GM12878 (cell line): Measurements from ENCODE around the gene ACOT6. TPM values are rescaled to one million over a fixed set of nuclear protein-coding genes. Genes with fewer than 3 reads are reported as not detected.
"Not testable (repeated sequence)": the region's sequence is repeated elsewhere in the genome, so short reads cannot be mapped to it uniquely, and the experiment has no call there.

Experiments used
- ATAC-seq: fragments of 200-7000 bp; cut with Tn5 transposase; 3 replicates; pipeline ENCODE4 v1.9.1; 2020; ENCODE audit warnings: mild to moderate bottlenecking, moderate library complexity
- BruUV-seq: library from RNA; stranded (reverse); fragments of 400-500 nt; replicated peaks from 2 replicates; lab custom pipeline; 2021; lab: Mats Ljungman, UMichigan
- CTCF ChIA-PET: fragments of 300-600 bp; sonication (Branson Sonifier 250); formaldehyde crosslinking; extraction: SDS; loops from one replicate; lab custom pipeline; 2021; ENCODE audit warnings: inconsistent platforms; lab: Yijun Ruan, JAX
- POLR2A ChIA-PET: fragments of 350-600 bp; formaldehyde crosslinking; extraction: SDS; loops from one replicate; lab custom pipeline; 2021; ENCODE audit warnings: inconsistent platforms; lab: Charles Lee
- RAD21 ChIA-PET: fragments of 300-600 bp; sonication (Branson Sonifier 250); formaldehyde crosslinking; loops from one replicate; lab custom pipeline; 2023; ENCODE audit warnings: antibody characterized with exemption; ENCODE audit not compliant: unreplicated experiment; lab: Charles Lee
- SMC1A ChIA-PET: fragments of 300-600 bp; sonication (Branson Sonifier 250); formaldehyde crosslinking; loops from one replicate; lab custom pipeline; 2023; ENCODE audit not compliant: unreplicated experiment, uncharacterized antibody; lab: Charles Lee
- DNase-seq: peaks from one replicate; pipeline ENCODE4 v3.0.0-alpha.2; 2011; ENCODE audit warnings: low read depth, low spot score
- FAIRE-seq: peaks from 3 replicates; lab custom pipeline; 2011; peaks lifted over from hg19 to GRCh38; lab: Jason Lieb, UNC
- H2AFZ ChIP-seq: 2 replicates; pipeline ENCODE4 v1.6.0; 2011; ENCODE audit warnings: low read depth, low read length, control low read depth; ENCODE audit not compliant: control insufficient read depth
- H3K27ac ChIP-seq: 2 replicates; pipeline ENCODE4 v1.5.1; 2011; ENCODE audit warnings: control low read depth; ENCODE audit not compliant: control insufficient read depth, insufficient read depth
- H3K27me3 ChIP-seq, 2 experiments: replicated peaks in 1 of 2; 2 replicates each; pipeline versions ENCODE4 v1.6.0 to v1.6.1; 2011; ENCODE audit warnings: low read length in 1 of 2; ENCODE audit not compliant: control insufficient read depth in 2 of 2, insufficient read depth in 2 of 2
- H3K36me3 ChIP-seq, 2 experiments: 2 replicates each; pipeline ENCODE4 v1.5.1; 2011; ENCODE audit warnings: low read length in 1 of 2; ENCODE audit not compliant: control insufficient read depth in 2 of 2, insufficient read depth in 2 of 2
- H3K4me1 ChIP-seq: 2 replicates; pipeline ENCODE4 v1.6.1; 2011; ENCODE audit warnings: mild to moderate bottlenecking, low read length, moderate library complexity, mixed read lengths; ENCODE audit not compliant: control insufficient read depth, insufficient read depth
- H3K4me2 ChIP-seq: 2 replicates; pipeline ENCODE4 v1.6.0; 2011; ENCODE audit warnings: control low read depth; ENCODE audit not compliant: control insufficient read depth, insufficient read depth
- H3K4me3 ChIP-seq: fragments of 200-600 bp; sonication (generic); 2 replicates; pipeline ENCODE4 v1.5.1; 2016
- H3K79me2 ChIP-seq: 2 replicates; pipeline ENCODE4 v1.6.0; 2011; ENCODE audit warnings: low read length; ENCODE audit not compliant: control insufficient read depth, insufficient read depth
- H3K9ac ChIP-seq: 2 replicates; pipeline ENCODE4 v1.8.0; 2011; ENCODE audit warnings: low read length, control low read depth, mixed read lengths; ENCODE audit not compliant: control insufficient read depth, insufficient read depth
- H3K9me3 ChIP-seq: replicated peaks from 3 replicates; pipeline ENCODE4 v1.5.1; 2011; ENCODE audit warnings: mild to moderate bottlenecking, low read length; ENCODE audit not compliant: control insufficient read depth, insufficient read depth
- H4K20me1 ChIP-seq: 2 replicates; pipeline ENCODE4 v1.6.0; 2011; ENCODE audit not compliant: control insufficient read depth, insufficient read depth
- BHLHE40 ChIP-seq, 2 experiments: fragments of 450-650 bp in 1 of 2; IDR thresholded peaks; 2 replicates each; pipeline ENCODE4 v1.6.1; 2011 to 2017; ENCODE audit warnings: low read depth in 2 of 2, borderline replicate concordance in 1 of 2, improper control_type of control experiment in 1 of 2, low read length in 1 of 2, mild to moderate bottlenecking in 1 of 2
- RAD21 ChIP-seq: IDR thresholded peaks from 2 replicates; pipeline ENCODE4 v1.6.1; 2011; ENCODE audit warnings: mild to moderate bottlenecking, low read depth, low read length, moderate library complexity; ENCODE audit not compliant: insufficient read depth
- SMC3 ChIP-seq: IDR thresholded peaks from 2 replicates; pipeline ENCODE4 v1.6.1; 2011; ENCODE audit warnings: low read length, improper control_type of control experiment, borderline replicate concordance
- YY1 ChIP-seq: IDR thresholded peaks from 2 replicates; pipeline ENCODE4 v1.6.1; 2011; ENCODE audit warnings: low read depth, mild to moderate bottlenecking, low read length
- ZNF384 ChIP-seq: IDR thresholded peaks from 2 replicates; pipeline ENCODE4 v1.6.1; 2012; ENCODE audit warnings: low read depth, mild to moderate bottlenecking, low read length, improper control_type of control experiment, borderline replicate concordance
- WGBS: methylation state at CpG from one replicate; pipeline ENCODE4 v1.1.6; 2016; ENCODE audit warnings: low lambda C conversion rate; ENCODE audit not compliant: insufficient replicate concordance, insufficient coverage; ENCODE audit errors: missing lambda C conversion rate; 5-methylcytosine and 5-hydroxymethylcytosine counted together
- in situ Hi-C: fragments of 300-500 bp; cut with MboI; formaldehyde crosslinking; loops from 9 replicates; pipeline ENCODE4 v1.14.3; 2018; ENCODE audit warnings: mixed read lengths
- intact Hi-C: fragments of 100-400 bp; cut with micrococcal nuclease; formaldehyde crosslinking; loops from one replicate; pipeline ENCODE4 v1.14.2; 2022; ENCODE audit not compliant: unreplicated experiment
- polyA plus RNA-seq, 11 experiments: library from polyadenylated mRNA; depleted of rRNA in 4 of 11; unstranded in 6 of 11; stranded (reverse) in 5 of 11; fragments of >200 nt; fragmentation: Nextera tagmentation in 4 of 11; fragmentation: Illumina TruSeq in 1 of 11; extraction: Ambion mirVana in 4 of 11; extraction: Trizol in 1 of 11; gene quantifications; 1 replicate in 1 of 11; 2 replicates in 10 of 11; pipeline versions ENCODE4 v1.2.1 to v1.2.3, GENCODE V29; 2011 to 2016; ENCODE audit warnings: inconsistent platforms in 2 of 11, missing spikeins in 2 of 11, low read depth in 1 of 11
- total RNA-seq, 4 experiments: library from RNA; depleted of rRNA in 3 of 4; stranded (reverse); fragments of >200 nt in 3 of 4; fragmentation: Illumina TruSeq in 1 of 4; extraction: Trizol in 1 of 4; gene quantifications; 2 replicates each; pipeline versions ENCODE4 v1.2.1 to v1.2.3, GENCODE V29; 2013 to 2021
- TF ChIP-seq, protein P1 (sequence below), 3 experiments: IDR thresholded peaks in 2 of 3; conservative IDR thresholded peaks in 1 of 3; 2 replicates each; pipeline ENCODE4 v1.5.1; 2011; ENCODE audit warnings: low read depth in 3 of 3, low read length in 3 of 3, mild to moderate bottlenecking in 3 of 3, control low read depth in 2 of 3, moderate library complexity in 2 of 3, inconsistent platforms in 1 of 3, mixed read lengths in 1 of 3; ENCODE audit not compliant: control insufficient read depth in 2 of 3, insufficient read depth in 1 of 3; ENCODE audit errors: extremely low read depth in 1 of 3

ACOT6 gene
- total and polyA plus RNA-seq, 10 of the 15 experiments (the other 5 are each of a cell fraction or from before 2014, with no cell fraction given), result not detected

DNA sequence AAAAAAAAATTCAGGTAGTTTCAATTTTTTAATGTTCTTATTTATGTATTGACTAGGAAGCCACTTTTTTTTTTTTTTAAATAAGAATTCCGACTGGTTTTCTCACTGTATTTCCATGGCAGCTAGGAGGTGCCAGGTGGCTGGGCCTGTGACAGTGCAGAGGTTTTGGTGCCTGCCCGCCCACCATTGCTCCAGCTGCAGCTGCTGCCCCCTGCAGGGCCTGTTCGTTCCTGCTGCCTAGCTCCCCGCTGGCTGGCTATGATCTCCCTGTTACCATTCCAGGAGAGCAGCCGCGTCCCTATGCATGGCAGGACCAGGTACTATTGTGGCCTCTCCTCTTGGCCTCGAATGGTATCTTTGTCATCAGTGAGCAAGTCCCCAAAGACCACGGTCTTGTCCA lies 41.4 kb upstream of the ACOT6 start:
- intact Hi-C loops, H2AFZ ChIP-seq, H3K27ac ChIP-seq, H3K4me1 ChIP-seq, H4K20me1 ChIP-seq, H3K4me3 ChIP-seq, H3K27me3 ChIP-seq, DNase-seq, H3K9ac ChIP-seq, H3K9me3 ChIP-seq, H3K36me3 ChIP-seq, BruUV-seq, H3K79me2 ChIP-seq, in situ Hi-C loops: not testable (repeated sequence)
- ChIA-PET SMC1A (interaction anchor here (0.6 to 2.9 kb wide), 8 partner anchors 29 to 149 kb away, joined by 3 to 22 read pairs (median 5); no protein-coding TSS in a partner anchor), RAD21 (interaction anchor here (0.7 to 6.5 kb wide), 16 partner anchors 10 to 327 kb away, joined by 3 to 78 read pairs (median 4); partner anchors contain the start of gene ACOT6), CTCF (interaction anchor here (0.6 to 6.6 kb wide), 27 partner anchors 9 to 646 kb away, joined by 3 to 114 read pairs (median 4); partner anchors contain the start of genes ACOT1, ACOT6, DNAL1 and RIOX1), POLR2A (interaction anchor here (0.5 to 1.6 kb wide), 11 partner anchors 8 to 567 kb away, joined by 3 to 8 read pairs (median 4); partner anchors contain the start of gene RIOX1)
- peak overlapping the region; percentile 33; the same call in 1 of the 2 replicates for H3K4me2 ChIP-seq
- peak; percentile 2; the same call in 1 of the 2 replicates for TF ChIP-seq SMC3
- peak; percentile 30; the same call in 1 of the 2 replicates for TF ChIP-seq RAD21
- TF ChIP-seq, protein P1, sequence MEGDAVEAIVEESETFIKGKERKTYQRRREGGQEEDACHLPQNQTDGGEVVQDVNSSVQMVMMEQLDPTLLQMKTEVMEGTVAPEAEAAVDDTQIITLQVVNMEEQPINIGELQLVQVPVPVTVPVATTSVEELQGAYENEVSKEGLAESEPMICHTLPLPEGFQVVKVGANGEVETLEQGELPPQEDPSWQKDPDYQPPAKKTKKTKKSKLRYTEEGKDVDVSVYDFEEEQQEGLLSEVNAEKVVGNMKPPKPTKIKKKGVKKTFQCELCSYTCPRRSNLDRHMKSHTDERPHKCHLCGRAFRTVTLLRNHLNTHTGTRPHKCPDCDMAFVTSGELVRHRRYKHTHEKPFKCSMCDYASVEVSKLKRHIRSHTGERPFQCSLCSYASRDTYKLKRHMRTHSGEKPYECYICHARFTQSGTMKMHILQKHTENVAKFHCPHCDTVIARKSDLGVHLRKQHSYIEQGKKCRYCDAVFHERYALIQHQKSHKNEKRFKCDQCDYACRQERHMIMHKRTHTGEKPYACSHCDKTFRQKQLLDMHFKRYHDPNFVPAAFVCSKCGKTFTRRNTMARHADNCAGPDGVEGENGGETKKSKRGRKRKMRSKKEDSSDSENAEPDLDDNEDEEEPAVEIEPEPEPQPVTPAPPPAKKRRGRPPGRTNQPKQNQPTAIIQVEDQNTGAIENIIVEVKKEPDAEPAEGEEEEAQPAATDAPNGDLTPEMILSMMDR (IDR thresholded peaks at IDR 0.05 in 2 of 3, conservative IDR thresholded peaks at IDR 0.05 in 1 of 3; ENCODE audit: control insufficient read depth in 2 of 3, extremely low read depth in 1 of 3, insufficient read depth in 1 of 3, low read depth in 3 of 3, low read length in 3 of 3), result peak; percentile 42 to 59 (median 56)
- 0 out of 4 replicates have a peak, but pooled peaks of 1 of the 2 experiments have one; percentile 3 for TF ChIP-seq BHLHE40 (IDR thresholded peaks at IDR 0.05; ENCODE audit: borderline replicate concordance in 1 of 2, low read depth in 2 of 2, low read length in 1 of 2)
- TF ChIP-seq ZNF384, result 0 out of 2 replicates have a peak, but pooled peaks have one; percentile 4
- TF ChIP-seq YY1, result peak; percentile 79
- 12% methylated on average over 8 of the region's 8 CpGs for WGBS
- peak; percentile 18 for FAIRE-seq
- peak; percentile 79 for ATAC-seq

DNA sequence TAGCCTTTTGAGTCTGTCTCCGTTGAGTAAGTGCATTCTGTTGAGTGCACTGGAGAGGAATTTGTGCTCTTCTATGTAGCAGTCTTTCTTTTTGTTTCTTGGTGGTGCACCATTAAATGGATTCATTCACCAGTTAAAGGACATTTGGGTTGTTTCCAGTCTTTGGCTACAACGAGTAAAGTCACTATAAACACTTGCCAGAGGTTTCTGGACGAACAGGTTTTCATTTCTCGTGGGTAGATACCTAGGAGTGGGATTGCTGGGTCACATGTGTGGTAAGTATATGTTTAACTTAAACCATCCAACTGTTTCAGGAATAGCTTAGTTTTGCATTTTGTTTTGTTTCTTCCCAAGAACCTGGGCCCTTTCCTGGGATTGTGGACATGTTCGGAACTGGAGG lies 39.3 kb upstream of the ACOT6 start:
- FAIRE-seq, H3K36me3 ChIP-seq, H4K20me1 ChIP-seq, H3K27me3 ChIP-seq, H3K27ac ChIP-seq, H3K79me2 ChIP-seq, H3K9ac ChIP-seq, H3K4me2 ChIP-seq, H3K4me1 ChIP-seq, H3K9me3 ChIP-seq, ATAC-seq, DNase-seq, POLR2A ChIA-PET, H2AFZ ChIP-seq, in situ Hi-C loops, H3K4me3 ChIP-seq, SMC1A ChIA-PET, intact Hi-C loops, BruUV-seq: not testable (repeated sequence)
- ChIA-PET RAD21 (interaction anchor here (0.6 to 1.0 kb wide), 3 partner anchors 53 to 98 kb away, joined by 3 to 4 read pairs (median 3); no protein-coding TSS in a partner anchor), CTCF (interaction anchor here (0.7 to 6.6 kb wide), 3 partner anchors 40 to 64 kb away, joined by 3 to 114 read pairs (median 6); no protein-coding TSS in a partner anchor)
- 96% methylated on average over 5 of the region's 5 CpGs for WGBS
